SK-N-SH (cell line): ENCODE data around the gene ZNF346. TPM values are rescaled to one million over a fixed set of nuclear protein-coding genes. Genes with fewer than 3 reads are reported as not detected.

Experiments
- CTCF ChIA-PET: fragments of 300-600, 350-600 bp; formaldehyde crosslinking; extraction: SDS; loops from one replicate; lab custom pipeline; 2021; lab: Yijun Ruan, JAX
- POLR2A ChIA-PET: fragments of 350-600 bp; sonication (Branson Sonifier 250); formaldehyde crosslinking; extraction: SDS; loops from one replicate; lab custom pipeline; 2020; ENCODE audit warnings: antibody characterized with exemption, inconsistent platforms; lab: Yijun Ruan, JAX
- DNase-seq: peaks from one replicate; pipeline ENCODE4 v3.0.0; 2012
- H2AFZ ChIP-seq: fragments of 200-600 bp; sonication (generic); 2 replicates; pipeline ENCODE4 v1.8.1; 2016; ENCODE audit warnings: antibody characterized with exemption, mild to moderate bottlenecking, low read depth
- H3F3A ChIP-seq: fragments of 200-600 bp; sonication (generic); replicated peaks from 2 replicates; pipeline ENCODE3; 2016; ENCODE audit warnings: antibody characterized with exemption, mild to moderate bottlenecking; ENCODE audit not compliant: insufficient read depth
- H3K27ac ChIP-seq, 2 experiments: fragments of 200-500 bp in 1 of 2; fragments of 200-600 bp in 1 of 2; sonication (Bioruptor generic) in 1 of 2; sonication (generic), shearing (Covaris generic) in 1 of 2; 2 replicates each; pipeline versions ENCODE4 v1.5.1 to v1.6.1; 2014 to 2016; ENCODE audit warnings: low read depth in 2 of 2, inconsistent platforms in 1 of 2, low read length in 1 of 2, mild to moderate bottlenecking in 1 of 2, mixed read lengths in 1 of 2
- H3K27me3 ChIP-seq: fragments of 200-600 bp; sonication (generic), shearing (Covaris generic); 2 replicates; pipeline ENCODE4 v1.6.1; 2016; ENCODE audit warnings: mixed run types; ENCODE audit not compliant: insufficient read depth
- H3K36me3 ChIP-seq, 2 experiments: fragments of 200-500 bp in 1 of 2; fragments of 200-600 bp in 1 of 2; sonication (Bioruptor generic) in 1 of 2; sonication (generic) in 1 of 2; replicated peaks in 1 of 2; 2 replicates each; pipeline versions ENCODE3 to v1.5.1; 2014 to 2016; ENCODE audit warnings: low read length in 1 of 2, mild to moderate bottlenecking in 1 of 2; ENCODE audit not compliant: insufficient read depth in 2 of 2, control insufficient read depth in 1 of 2
- H3K4me1 ChIP-seq, 2 experiments: fragments of 200-500 bp in 1 of 2; fragments of 200-600 bp in 1 of 2; sonication (Bioruptor generic) in 1 of 2; sonication (generic), shearing (Covaris generic) in 1 of 2; 2 replicates each; pipeline versions ENCODE4 v1.5.1 to v1.6.1; 2014 to 2016; ENCODE audit warnings: low read depth in 1 of 2, low read length in 1 of 2, mixed run types in 1 of 2; ENCODE audit not compliant: insufficient read depth in 2 of 2, control insufficient read depth in 1 of 2
- H3K4me2 ChIP-seq: fragments of 200-600 bp; sonication (generic), shearing (Covaris generic); 2 replicates; pipeline ENCODE4 v1.6.1; 2017; ENCODE audit warnings: mixed run types
- H3K4me3 ChIP-seq, 2 experiments: fragments of 200-500 bp in 1 of 2; fragments of 200-600 bp in 1 of 2; sonication (Bioruptor generic) in 1 of 2; sonication (generic), shearing (Covaris generic) in 1 of 2; 2 replicates each; pipeline versions ENCODE4 v1.5.1 to v1.8.1; 2014 to 2016; ENCODE audit warnings: low read depth in 2 of 2, inconsistent platforms in 1 of 2, low read length in 1 of 2, mild to moderate bottlenecking in 1 of 2, mixed read lengths in 1 of 2, moderate library complexity in 1 of 2
- H3K79me2 ChIP-seq: fragments of 200-600 bp; sonication (generic); 2 replicates; pipeline ENCODE4 v1.8.1; 2017; ENCODE audit warnings: mild to moderate bottlenecking; ENCODE audit not compliant: insufficient read depth
- H3K9ac ChIP-seq: fragments of 200-600 bp; sonication (generic); 2 replicates; pipeline ENCODE4 v1.6.1; 2017; ENCODE audit warnings: mixed run types
- H3K9me2 ChIP-seq: fragments of 200-600 bp; sonication (generic); 2 replicates; pipeline ENCODE4 v1.6.1; 2017; ENCODE audit warnings: mixed run types
- H3K9me3 ChIP-seq: fragments of 200-600 bp; sonication (generic); 2 replicates; pipeline ENCODE4 v1.6.1; 2017; ENCODE audit warnings: mixed run types, mild to moderate bottlenecking, moderate library complexity
- H4K20me1 ChIP-seq: fragments of 200-600 bp; sonication (generic); 2 replicates; pipeline ENCODE4 v1.6.1; 2017; ENCODE audit warnings: mild to moderate bottlenecking, mixed run types; ENCODE audit not compliant: insufficient read depth
- EP300 ChIP-seq, 2 experiments: IDR thresholded peaks; 2 replicates each; pipeline versions ENCODE4 v1.4.0 to v1.6.1; 2012; ENCODE audit warnings: borderline replicate concordance in 1 of 2, low read depth in 1 of 2, low read length in 1 of 2
- FOSL2 ChIP-seq: IDR thresholded peaks from 2 replicates; pipeline ENCODE4 v1.4.0; 2012; ENCODE audit warnings: low read depth, mild to moderate bottlenecking, moderate library complexity, borderline replicate concordance
- GABPA ChIP-seq: IDR thresholded peaks from 2 replicates; pipeline ENCODE4 v1.4.0; 2012; ENCODE audit warnings: low read depth, mild to moderate bottlenecking
- JUND ChIP-seq: IDR thresholded peaks from 2 replicates; pipeline ENCODE4 v1.4.0; 2012
- MXI1 ChIP-seq: IDR thresholded peaks from 2 replicates; pipeline ENCODE4 v1.6.1; 2012; ENCODE audit warnings: mild to moderate bottlenecking, low read depth, low read length, improper control_type of control experiment
- NFIC ChIP-seq: IDR thresholded peaks from 2 replicates; pipeline ENCODE4 v1.4.0; 2012; ENCODE audit warnings: borderline replicate concordance
- NRF1 ChIP-seq: IDR thresholded peaks from 2 replicates; pipeline ENCODE4 v1.6.1; 2012; ENCODE audit warnings: low read depth, mild to moderate bottlenecking, low read length
- POLR2AphosphoS5 ChIP-seq: IDR thresholded peaks from 2 replicates; pipeline ENCODE4 v1.6.1; 2012; ENCODE audit warnings: low read depth, low read length
- RAD21 ChIP-seq: IDR thresholded peaks from 2 replicates; pipeline ENCODE4 v1.6.1; 2012; ENCODE audit warnings: mild to moderate bottlenecking, low read length
- RFX5 ChIP-seq: IDR thresholded peaks from 2 replicates; pipeline ENCODE4 v1.6.1; 2012; ENCODE audit warnings: mild to moderate bottlenecking, improper control_type of control experiment, low read length
- RXRA ChIP-seq: IDR thresholded peaks from 2 replicates; pipeline ENCODE4 v1.4.0; 2012; ENCODE audit warnings: low read depth, mild to moderate bottlenecking, borderline replicate concordance
- SIN3A ChIP-seq: IDR thresholded peaks from 2 replicates; pipeline ENCODE4 v1.6.1; 2012; ENCODE audit warnings: low read depth, mild to moderate bottlenecking, low read length, moderate library complexity, borderline replicate concordance
- SMC3 ChIP-seq: IDR thresholded peaks from 2 replicates; pipeline ENCODE4 v1.6.1; 2012; ENCODE audit warnings: low read depth, low read length, improper control_type of control experiment
- TAF1 ChIP-seq: IDR thresholded peaks from 2 replicates; pipeline ENCODE4 v1.6.1; 2012; ENCODE audit warnings: low read depth, mild to moderate bottlenecking, low read length, moderate library complexity, borderline replicate concordance
- TCF12 ChIP-seq: IDR thresholded peaks from 2 replicates; pipeline ENCODE4 v1.4.0; 2012
- YY1 ChIP-seq: IDR thresholded peaks from 2 replicates; pipeline ENCODE4 v1.4.0; 2012; ENCODE audit warnings: low read depth, mild to moderate bottlenecking
- WGBS: methylation state at CpG from one replicate; pipeline ENCODE4 v1.1.6; 2017; ENCODE audit warnings: low lambda C conversion rate; 5-methylcytosine and 5-hydroxymethylcytosine counted together
- polyA plus RNA-seq, 3 experiments: library from polyadenylated mRNA; depleted of rRNA; stranded (reverse); fragments of >200 nt; gene quantifications; 2 replicates each; pipeline ENCODE4 v1.2.3, GENCODE V29; 2012
- TF ChIP-seq, protein P1 (sequence below): IDR thresholded peaks from 2 replicates; pipeline ENCODE4 v1.4.0; 2012; ENCODE audit warnings: low read depth, borderline replicate concordance
- TF ChIP-seq, protein P2 (sequence below): IDR thresholded peaks from 2 replicates; pipeline ENCODE4 v1.4.0; 2012; ENCODE audit warnings: low read depth

ZNF346 gene
- polyA plus RNA-seq, 1 of the 3 experiments (the other 2 are of a cell fraction): 15.1 TPM

DNA sequence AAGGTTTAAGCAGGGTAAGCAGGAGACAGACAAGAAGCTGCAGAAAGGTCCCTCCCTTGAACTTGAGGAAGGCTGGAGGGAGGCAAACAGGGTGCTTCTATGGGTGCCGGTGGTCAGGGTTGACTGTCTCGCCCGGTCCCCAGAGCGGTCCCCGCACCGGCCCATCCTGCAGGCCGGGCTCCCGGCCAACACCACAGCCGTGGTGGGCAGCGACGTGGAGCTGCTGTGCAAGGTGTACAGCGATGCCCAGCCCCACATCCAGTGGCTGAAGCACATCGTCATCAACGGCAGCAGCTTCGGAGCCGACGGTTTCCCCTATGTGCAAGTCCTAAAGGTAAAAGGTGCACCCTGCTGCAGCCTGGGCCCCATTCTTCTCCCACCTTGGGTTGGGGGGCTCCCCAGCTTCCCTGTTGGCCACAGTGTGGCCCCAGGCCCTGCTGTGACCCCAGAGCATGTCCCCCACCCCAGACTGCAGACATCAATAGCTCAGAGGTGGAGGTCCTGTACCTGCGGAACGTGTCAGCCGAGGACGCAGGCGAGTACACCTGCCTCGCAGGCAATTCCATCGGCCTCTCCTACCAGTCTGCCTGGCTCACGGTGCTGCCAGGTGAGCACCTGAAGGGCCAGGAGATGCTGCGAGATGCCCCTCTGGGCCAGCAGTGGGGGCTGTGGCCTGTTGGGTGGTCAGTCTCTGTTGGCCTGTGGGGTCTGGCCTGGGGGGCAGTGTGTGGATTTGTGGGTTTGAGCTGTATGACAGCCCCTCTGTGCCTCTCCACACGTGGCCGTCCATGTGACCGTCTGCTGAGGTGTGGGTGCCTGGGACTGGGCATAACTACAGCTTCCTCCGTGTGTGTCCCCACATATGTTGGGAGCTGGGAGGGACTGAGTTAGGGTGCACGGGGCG is 69.9 kb downstream of the ZNF346 start:
- POLR2A ChIA-PET: no interaction called here
- CTCF ChIA-PET: interaction anchor here (4.0 to 8.5 kb wide), 2 partner anchors 19 to 20 kb away, joined by 20 to 69 read pairs; no protein-coding TSS in a partner anchor

DNA sequence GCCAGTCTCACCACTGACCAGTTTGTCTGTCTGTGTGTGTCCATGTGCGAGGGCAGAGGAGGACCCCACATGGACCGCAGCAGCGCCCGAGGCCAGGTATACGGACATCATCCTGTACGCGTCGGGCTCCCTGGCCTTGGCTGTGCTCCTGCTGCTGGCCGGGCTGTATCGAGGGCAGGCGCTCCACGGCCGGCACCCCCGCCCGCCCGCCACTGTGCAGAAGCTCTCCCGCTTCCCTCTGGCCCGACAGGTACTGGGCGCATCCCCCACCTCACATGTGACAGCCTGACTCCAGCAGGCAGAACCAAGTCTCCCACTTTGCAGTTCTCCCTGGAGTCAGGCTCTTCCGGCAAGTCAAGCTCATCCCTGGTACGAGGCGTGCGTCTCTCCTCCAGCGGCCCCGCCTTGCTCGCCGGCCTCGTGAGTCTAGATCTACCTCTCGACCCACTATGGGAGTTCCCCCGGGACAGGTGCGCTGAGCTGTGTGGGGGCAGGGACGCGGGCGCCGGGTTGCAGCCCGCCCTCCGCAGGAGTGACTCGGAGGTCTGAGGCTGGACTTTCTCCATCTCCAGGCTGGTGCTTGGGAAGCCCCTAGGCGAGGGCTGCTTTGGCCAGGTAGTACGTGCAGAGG is 70.7 kb downstream of the ZNF346 start:
- H3K79me2 ChIP-seq: no peaks in the 10 kb centered on the region
- no peak for DNase-seq
- TF ChIP-seq JUND: no peak
- no peak for TF ChIP-seq NFIC
- TF ChIP-seq YY1: no peak
- TF ChIP-seq NRF1: no peak
- TF ChIP-seq RXRA: no peak
- TF ChIP-seq FOSL2: no peak
- TF ChIP-seq POLR2AphosphoS5: no peak
- TF ChIP-seq TAF1: no peak
- TF ChIP-seq GABPA: no peak
- TF ChIP-seq, protein P1, sequence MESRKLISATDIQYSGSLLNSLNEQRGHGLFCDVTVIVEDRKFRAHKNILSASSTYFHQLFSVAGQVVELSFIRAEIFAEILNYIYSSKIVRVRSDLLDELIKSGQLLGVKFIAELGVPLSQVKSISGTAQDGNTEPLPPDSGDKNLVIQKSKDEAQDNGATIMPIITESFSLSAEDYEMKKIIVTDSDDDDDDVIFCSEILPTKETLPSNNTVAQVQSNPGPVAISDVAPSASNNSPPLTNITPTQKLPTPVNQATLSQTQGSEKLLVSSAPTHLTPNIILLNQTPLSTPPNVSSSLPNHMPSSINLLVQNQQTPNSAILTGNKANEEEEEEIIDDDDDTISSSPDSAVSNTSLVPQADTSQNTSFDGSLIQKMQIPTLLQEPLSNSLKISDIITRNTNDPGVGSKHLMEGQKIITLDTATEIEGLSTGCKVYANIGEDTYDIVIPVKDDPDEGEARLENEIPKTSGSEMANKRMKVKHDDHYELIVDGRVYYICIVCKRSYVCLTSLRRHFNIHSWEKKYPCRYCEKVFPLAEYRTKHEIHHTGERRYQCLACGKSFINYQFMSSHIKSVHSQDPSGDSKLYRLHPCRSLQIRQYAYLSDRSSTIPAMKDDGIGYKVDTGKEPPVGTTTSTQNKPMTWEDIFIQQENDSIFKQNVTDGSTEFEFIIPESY: no peak
- no peak for TF ChIP-seq RAD21
- no peak for TF ChIP-seq EP300 (IDR thresholded peaks at IDR 0.05; ENCODE audit: borderline replicate concordance in 1 of 2, low read depth in 1 of 2, low read length in 1 of 2)
- no peaks in the 10 kb centered on the region for H4K20me1 ChIP-seq
- POLR2A ChIA-PET: no interaction called here
- no peaks in the 10 kb centered on the region for H3K9me3 ChIP-seq
- H3K4me2 ChIP-seq: no peak overlapping the region
- no peak overlapping the region for H2AFZ ChIP-seq
- H3F3A ChIP-seq: no peaks in the 10 kb centered on the region
- H3K27me3 ChIP-seq: no peaks in the 10 kb centered on the region
- peaks cover 0 to 10% of the 10 kb centered on the region in 2 experiments; a peak in 1 of 4 replicates for H3K4me1 ChIP-seq
- H3K9ac ChIP-seq: no peak overlapping the region
- CTCF ChIA-PET: interaction anchor here (4.0 to 8.5 kb wide), 2 partner anchors 18 to 21 kb away, joined by 20 to 69 read pairs; no protein-coding TSS in a partner anchor
- no peak overlapping the region for H3K27ac ChIP-seq
- H3K9me2 ChIP-seq: no peaks in the 10 kb centered on the region
- no peak overlapping the region for H3K4me3 ChIP-seq
- 93% methylated on average over 31 of the region's 40 CpGs for WGBS
- H3K36me3 ChIP-seq: no peaks in the 10 kb centered on the region

More for the DNA sequence above, 69.9 kb downstream of the ZNF346 start:
- no peaks in the 10 kb centered on the region for H3K79me2 ChIP-seq
- no peaks in the 10 kb centered on the region for H3F3A ChIP-seq
- H3K27me3 ChIP-seq: no peaks in the 10 kb centered on the region
- WGBS: 86% methylated on average over 6 of the region's 32 CpGs
- no peak overlapping the region for H3K9ac ChIP-seq
- H3K4me3 ChIP-seq: no peak overlapping the region
- H3K36me3 ChIP-seq: no peaks in the 10 kb centered on the region
- H3K27ac ChIP-seq: no peak overlapping the region
- H4K20me1 ChIP-seq: no peaks in the 10 kb centered on the region
- peaks cover 0 to 10% of the 10 kb centered on the region in 2 experiments; a peak in 1 of 4 replicates for H3K4me1 ChIP-seq
- no peaks in the 10 kb centered on the region for H3K9me2 ChIP-seq
- no peaks in the 10 kb centered on the region for H3K9me3 ChIP-seq
- H3K4me2 ChIP-seq: no peak overlapping the region
- DNase-seq: no peak
- H2AFZ ChIP-seq: no peak overlapping the region
- TF ChIP-seq, protein P2, sequence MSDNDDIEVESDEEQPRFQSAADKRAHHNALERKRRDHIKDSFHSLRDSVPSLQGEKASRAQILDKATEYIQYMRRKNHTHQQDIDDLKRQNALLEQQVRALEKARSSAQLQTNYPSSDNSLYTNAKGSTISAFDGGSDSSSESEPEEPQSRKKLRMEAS: no peak
- TF ChIP-seq NFIC (no peak), SMC3 (no peak), JUND (no peak), MXI1 (no peak), NRF1 (no peak), TCF12 (no peak), YY1 (no peak), SIN3A (no peak), RFX5 (no peak)
- TF ChIP-seq, protein P1: no peak
